ENCODE measurements around the gene CNOT9.

The CNOT9 gene

DNA sequence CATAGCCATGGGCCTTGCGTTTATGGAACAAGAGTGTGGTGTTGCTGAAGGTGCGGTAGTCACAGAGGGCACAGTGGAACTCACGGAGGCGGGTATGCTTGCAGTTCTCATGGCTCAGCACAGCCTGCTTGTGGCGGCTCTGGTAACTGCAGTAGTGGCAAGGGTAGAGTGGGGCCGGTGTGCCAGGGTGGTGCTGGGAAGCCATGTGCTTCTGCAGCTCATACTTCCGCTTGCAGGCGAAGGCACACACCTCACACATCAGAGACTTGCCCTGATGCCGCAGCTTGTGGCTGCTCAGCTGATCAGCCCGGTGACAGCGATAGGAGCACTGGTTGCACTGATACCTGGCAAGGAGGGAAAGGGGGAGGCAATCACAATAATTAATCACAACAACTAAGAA lies 76.1 kb downstream of the CNOT9 start:
- no peak for DNase-seq (ENCODE audit: low read depth in 3 of 3)

DNA sequence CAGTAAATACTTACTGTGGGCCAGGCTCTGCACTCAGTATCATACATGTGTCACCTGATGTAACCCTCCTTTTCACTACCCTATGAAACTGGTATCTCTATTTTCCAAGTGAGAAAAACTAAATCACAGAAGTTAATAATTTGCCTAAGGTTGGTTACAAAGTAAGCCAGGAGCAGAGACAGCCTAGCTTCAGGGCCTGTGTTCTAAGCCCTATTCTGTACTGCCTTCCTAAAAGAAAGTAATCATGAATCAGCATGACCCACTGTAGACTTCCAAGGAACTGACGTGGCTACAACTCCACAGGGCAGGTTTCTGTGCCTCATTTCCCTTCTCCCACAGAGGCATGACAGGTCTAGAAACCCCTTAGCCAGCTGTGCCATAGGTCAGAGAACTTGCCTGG lies 76.5 kb downstream of the CNOT9 start:
- DNase-seq (ENCODE audit: low read depth in 3 of 3) = no peak

Data from stimulated activated CD4-positive, alpha-beta T cell treated with anti-CD3 and anti-CD28 coated beads, TNF-alpha, amount 100 ng/mL, for 4 hours (primary cell).